AG09309 (cell line): ENCODE data around the gene PBX4.

Source experiments
- DNase-seq: peaks from one replicate; pipeline ENCODE4 v3.0.0-alpha.2; 2010; ENCODE audit warnings: low read depth
- H3K4me3 ChIP-seq: 2 replicates; pipeline ENCODE4 v1.5.1; 2011; ENCODE audit warnings: mild to moderate bottlenecking, low read depth, low read length, moderate library complexity; ENCODE audit not compliant: control insufficient read depth
- CTCF ChIP-seq: IDR thresholded peaks from 2 replicates; pipeline ENCODE4 v1.5.1; 2011; ENCODE audit warnings: mild to moderate bottlenecking, low read depth, low read length, inconsistent platforms; ENCODE audit not compliant: insufficient read depth, control insufficient read depth; ENCODE audit errors: missing control alignments

The PBX4 gene

DNA sequence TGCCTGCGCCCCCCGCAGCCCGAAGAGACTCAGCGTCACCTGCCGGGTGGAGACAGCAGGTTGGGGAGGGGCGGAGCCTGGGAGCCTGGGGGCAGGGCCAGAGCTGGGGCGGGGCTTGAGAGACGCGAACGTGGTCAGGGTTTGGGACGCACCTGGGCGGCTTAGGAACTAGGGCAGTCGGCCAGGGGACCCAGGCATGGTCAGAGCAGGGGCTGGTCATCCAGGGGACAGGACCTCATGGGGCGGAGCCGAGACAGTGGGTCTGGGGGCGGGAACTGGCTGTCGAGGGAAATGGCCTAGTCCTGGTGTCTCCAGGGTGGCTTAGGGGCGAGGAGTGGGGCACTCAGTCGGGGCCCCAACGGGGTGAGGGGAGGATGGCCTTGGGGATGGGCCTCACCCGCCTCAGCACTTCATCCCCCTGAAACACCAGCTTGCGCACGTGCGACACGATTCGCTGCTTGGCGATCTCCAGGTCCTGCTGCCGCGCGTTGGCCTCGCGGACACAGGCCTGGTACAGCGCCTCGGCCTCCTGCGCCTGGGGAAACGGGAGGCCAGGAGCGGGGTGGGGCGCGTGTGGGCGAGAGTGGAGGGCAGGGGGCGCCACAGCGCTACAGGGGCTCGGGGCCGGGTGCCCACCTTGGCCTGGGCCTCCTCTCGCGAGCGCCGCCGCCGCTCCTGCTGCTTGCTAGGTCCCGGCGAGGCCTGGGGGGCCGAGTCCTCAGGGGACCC lies 19.2 kb upstream of the PBX4 start:
- TF ChIP-seq CTCF = no peak
- no peak overlapping the region for H3K4me3 ChIP-seq
- no peak for DNase-seq

DNA sequence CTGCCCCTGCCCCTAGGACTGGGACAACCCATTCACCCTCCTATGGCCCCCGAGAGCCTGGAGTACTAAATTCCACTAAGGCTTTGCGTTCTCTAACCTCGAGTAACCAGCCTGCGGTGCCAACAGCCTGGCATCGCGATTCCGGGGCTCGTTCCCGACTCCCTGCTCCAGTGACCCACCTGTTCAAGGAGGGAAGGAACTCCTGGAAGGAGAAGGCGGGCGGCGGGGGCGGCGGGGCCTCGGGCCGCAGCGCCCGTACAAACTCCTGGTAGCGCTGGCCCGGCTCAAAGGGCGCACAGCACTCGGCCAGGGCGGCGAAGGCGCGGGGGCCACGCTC lies 18.7 kb upstream of the PBX4 start:
- no peak overlapping the region for H3K4me3 ChIP-seq
- no peak for TF ChIP-seq CTCF
- DNase-seq = no peak

DNA sequence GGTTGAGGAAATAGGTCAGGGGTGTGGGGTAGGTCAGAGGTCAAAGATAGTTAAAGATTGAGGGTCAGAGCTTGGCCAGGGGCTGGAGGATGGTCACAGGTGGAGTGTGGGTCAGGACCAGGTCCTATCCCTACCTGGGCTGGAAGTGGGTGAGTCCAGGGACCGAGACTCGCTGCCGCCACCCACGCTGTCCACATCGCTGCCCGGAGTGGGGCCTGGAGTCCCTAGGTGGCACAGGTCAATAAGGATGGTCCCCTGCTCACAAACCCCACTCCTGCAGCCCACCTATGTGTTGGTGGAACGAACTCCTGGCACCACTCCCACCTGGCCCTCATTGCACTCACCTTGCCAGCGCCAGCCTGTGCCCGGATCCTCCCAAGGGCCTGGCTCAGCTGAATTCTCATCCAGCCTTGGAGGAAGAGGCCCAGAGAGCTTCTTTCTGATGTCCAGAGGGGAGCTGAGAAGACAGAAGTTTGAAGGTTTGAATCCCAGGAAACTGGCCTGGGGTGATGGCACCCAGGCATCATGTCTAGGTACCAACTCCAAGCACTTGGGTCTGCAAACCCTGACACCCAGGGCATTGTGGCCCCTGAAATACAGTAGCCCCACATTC lies 18.2 kb upstream of the PBX4 start:
- H3K4me3 ChIP-seq = no peak overlapping the region
- no peak for DNase-seq
- TF ChIP-seq CTCF = no peak

DNA sequence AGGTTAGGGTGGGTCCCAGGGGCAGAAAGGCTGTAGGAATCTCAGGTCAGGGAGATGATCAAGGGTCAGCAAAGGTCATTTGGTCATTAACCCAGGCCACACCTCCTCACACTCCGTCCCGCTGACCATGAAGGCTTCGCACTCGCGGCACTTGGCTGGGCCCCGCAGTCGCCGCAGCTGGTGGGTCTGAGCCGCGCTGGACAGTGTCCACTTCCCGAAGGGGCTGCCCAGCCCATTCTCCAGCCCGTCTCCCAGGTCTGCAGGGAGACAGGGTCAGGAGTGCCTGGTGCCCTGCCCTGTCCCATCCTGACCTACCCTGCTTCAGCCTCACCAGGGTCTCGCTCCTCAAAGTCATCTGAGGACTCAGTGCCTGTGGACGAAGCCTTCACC lies 16.8 kb upstream of the PBX4 start:
- no peak overlapping the region for H3K4me3 ChIP-seq
- no peak for TF ChIP-seq CTCF
- no peak for DNase-seq

DNA sequence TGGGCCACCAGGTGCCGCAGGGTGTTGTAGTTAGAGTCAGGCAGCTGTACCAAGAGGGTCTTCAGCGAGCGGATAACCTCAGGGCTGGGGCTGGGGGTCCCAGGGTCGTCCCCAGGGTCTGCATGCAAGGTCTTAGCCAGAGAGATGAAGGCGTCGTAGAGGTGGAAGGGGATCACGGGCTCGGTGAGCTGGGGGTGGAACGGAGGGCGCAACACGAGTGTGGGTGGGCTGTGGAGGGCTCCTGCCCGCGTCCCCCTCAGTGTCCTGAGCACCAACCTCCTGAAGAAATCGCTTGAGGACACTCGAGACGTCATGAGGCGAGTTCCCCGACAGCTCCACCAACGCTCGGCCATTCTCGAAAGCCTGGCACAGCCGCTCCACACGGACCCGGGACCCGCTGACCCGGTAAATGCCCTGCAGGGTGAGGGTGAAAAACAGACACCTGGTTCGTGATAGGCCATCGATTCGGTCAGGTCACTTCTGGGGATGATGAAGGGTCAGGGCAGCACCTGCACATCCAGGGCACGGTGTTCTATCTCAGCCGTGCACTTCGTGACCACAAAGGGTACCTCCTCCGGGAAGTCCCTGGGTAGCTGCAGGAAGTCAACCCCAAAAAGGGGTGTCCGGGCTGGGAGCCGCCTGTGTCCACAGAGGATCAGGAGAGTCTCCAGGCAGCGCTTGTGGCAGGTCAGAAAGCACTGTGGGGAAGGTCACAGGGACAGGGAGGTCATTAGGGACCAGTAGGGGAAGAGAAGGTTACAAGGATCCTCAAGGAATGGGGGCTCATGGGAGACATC lies 16.2 kb upstream of the PBX4 start:
- TF ChIP-seq CTCF = no peak
- no peak for DNase-seq
- H3K4me3 ChIP-seq = no peak overlapping the region

DNA sequence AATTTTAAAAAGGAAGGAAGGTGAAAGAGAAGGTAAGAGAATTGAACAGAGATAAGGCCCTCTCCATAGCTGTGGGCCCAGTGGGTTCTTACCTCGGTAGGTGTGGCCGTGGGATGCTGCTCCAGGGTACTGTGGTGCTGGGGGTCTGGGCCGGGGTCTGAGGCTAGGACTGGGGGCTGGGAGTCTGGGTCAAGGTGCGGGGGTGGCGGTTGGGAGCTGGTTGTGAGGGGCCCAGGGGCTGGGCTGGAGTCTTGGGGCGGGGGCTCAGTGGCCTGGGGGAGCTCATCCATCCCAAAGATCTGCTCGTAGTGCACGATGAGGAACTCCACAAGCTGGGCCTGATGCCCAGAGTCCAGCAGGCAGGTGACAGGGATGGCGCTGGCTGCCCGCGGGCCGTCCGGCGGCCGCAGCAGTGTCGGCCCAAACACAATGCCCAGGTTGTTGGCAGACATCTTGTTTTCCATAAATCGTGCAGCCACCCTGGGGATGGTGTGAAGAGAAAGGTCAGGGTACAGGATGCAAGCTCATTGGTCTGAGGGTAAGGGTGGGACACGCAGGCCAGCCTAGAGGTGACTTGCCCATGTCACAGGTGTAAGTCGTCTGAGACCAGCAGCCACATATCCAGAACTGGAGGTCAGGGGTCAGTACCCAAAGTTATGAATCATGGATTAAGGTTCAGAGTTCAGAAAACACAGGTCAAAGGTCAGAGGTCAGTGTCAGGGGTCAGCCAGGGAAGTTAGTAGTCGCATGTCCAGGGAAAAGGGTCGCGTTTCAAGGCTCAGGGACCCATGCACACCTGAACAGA lies 15.4 kb upstream of the PBX4 start:
- TF ChIP-seq CTCF = no peak
- DNase-seq = no peak
- H3K4me3 ChIP-seq = no peak overlapping the region
